HG03097 (cell line): ENCODE data around the gene FGF16.
"Not testable (repeated sequence)": the region's sequence is repeated elsewhere in the genome, so short reads cannot be mapped to it uniquely, and the experiment has no call there.

Experiments
- ATAC-seq: cut with Tn5 transposase; IDR thresholded peaks from one replicate; pipeline ENCODE4 v1.9.1; 2021; ENCODE audit not compliant: unreplicated experiment, low FRiP score

Gene FGF16

DNA sequence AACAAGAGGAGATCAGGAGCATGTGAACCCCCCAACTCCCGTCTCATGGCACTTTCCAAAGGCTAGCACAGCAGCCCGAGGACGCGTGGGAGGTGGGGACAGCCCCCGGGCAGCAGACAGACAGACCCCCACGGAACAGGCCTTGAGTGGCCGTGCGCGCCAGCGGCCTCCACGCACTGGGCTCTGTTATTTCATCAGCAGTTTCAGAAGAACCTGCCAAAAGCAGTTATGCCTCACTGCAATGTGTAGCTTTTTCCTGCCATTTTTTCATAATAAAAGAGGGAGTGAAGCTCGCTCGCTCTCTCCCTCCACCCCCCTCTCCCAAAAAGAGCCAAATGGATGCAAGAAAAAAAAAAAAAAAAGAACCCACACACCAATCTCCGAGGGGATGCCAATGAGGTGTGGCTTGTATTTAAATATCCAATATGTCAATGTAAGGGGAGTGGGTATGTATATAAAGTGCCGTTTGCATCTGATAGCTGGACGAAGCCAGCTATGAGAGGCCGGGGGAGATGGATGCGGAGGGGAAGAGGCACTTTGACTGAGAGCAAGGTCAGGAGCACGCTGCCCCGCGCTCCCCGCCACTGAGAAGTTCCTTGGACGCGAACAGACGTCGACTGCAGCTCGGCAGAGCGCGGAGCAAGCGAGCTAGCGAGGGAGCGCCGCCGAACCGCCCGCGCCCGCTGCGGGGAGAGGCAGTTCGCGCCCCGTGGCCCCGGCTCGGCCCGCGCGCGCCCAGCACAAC is at the start of gene FGF16:
Gene FGF16 (plus strand): TSS at position 482 of the 745 bp plus-strand sequence. CDS start 286 bp downstream, outside the sequence.
- no peak for ATAC-seq

DNA sequence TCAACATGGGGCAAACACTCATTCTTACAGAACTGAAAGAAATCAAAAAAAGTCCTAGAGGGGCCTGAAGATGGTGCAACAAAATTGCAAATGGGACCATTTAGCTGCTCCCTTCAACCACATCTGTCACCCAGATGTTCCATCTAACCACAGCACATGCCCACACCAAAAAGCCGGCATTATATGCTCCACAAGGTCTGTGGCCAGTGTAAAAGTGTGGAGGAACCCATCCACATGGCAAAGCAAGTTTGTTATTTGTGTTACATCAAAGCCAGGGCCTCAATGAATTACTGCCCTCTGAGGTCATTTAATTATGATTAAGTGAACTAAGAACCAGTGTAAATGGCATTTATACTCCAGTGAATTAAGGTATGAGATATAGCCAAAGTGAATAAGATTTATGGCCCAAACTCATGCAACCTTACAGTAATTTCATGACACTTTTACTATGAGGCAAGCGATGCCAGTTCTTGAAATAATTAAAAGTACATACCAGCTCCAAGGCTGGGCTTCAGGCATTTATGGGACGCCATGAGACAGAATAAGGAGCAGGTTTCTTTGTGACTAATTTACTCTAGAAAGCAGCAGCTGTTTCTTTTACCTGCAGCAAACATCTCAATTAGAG is 48.7 kb upstream of the FGF16 start:
- ATAC-seq, result no peak

DNA sequence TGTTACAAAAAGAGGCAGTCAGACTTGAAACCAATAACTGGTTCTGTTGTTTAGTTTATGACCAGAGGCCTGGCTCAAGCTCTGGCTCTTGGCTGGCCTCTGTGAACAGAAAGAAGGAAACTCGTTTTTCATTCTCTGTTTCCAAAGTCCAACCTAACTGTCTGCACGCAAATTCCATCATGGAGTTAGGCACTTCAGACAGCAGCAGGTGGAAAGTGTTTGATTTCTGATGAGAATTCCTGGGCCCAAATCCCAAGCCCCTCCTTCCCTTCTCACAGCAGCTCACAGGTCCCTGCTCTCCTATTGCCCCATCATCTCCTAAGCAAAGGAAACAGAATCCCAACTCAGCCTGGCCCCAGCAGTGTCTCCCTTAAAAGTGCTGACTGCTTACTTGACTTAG is 42.8 kb upstream of the FGF16 start:
- ATAC-seq, result no peak

DNA sequence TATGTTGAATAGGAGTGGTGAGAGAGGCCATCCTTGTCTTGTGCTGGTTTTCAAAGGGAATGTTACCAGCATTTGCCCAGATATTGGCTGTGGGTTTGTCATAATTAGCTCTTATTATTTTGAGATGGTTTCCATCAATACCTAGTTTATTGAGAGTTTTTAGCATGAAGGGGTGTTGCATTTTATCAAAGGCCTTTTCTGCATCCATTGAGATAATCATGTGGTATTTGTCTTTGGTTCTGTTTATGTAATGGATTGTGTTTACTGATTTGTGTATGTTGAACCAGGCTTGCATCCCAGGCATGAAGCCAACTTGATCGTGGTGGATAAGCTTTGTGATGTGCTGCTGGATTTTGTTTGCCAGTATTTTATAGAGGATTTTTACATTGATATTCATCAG is 39.4 kb upstream of the FGF16 start:
- not testable (repeated sequence) for ATAC-seq

DNA sequence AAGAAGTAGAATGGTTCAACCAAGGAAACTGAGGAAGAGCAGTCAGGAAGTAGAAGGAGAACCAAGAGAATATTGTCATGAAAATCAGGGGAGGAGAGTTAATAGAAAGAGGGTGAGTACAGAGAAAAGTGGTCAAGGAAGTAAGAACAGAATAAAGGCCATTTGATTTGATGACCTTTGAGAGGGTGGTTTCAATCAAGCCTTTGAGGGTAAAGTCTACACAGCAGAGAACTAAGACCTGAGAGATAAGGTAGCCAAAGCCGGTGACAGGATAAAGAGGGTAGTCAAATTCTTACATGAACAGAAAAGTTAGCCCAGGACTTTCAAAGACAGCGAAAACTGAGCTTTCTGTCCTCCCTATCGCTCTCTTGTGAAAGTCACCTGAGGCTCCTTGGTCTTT is 34.6 kb upstream of the FGF16 start:
- no peak for ATAC-seq

DNA sequence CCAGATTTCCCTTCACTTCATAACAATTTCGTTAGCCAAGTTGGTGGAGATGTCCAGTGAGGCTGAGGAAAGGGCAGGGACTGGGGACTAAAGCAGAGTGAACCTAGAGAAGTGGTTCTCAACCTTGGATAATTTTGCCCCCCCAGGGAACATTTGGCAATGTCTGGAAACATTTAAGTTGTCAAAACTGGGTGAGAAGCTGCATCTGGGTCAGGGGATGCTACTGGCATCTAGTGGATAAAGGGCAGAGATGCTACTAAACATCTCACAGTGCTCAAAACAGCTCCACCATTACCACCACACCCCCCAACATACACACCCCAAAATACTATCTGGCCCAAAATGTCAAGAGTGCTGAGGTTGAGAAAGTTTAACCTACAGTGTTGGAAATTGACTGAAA is 32.0 kb upstream of the FGF16 start:
- no peak for ATAC-seq

GRCh38 chrX:77415882-77416281 is 31.3 kb upstream of the FGF16 start:
- no peak for ATAC-seq

DNA sequence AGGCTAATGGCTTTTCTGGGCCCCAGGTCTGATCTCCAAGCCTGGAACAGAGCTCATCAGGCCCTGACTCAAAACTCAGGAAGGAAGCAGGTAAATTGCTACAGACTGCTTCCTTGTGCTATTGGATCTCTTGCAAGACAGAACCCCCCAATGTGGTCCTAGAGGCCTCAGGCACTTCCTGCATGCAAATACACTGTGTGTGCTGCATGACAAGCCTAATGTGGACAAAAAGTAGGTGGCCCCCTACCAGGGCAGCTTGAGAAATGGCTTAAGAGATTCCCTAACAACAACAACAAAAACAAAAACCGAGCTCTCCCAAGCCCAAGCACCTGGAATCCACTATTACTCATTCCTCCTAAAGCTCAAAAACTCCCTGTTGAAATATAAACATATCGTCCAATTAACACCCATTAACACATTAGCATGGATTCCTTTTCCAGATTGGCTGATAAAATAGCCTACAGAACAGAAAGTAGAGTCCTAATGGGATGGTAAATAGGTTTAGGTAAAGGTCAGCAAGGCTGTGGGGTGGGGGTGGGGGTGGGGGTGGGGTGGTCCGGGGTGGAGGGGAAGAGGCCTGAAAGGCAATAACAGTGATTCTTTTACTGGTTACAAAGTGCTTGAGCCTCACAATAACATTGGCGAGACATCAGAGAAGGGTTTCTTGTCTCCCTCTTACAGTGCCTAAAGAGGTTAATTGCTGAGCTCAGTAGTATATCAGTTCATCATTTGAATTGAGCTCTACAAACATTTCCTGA is 24.1 kb upstream of the FGF16 start:
- ATAC-seq, result no peak

DNA sequence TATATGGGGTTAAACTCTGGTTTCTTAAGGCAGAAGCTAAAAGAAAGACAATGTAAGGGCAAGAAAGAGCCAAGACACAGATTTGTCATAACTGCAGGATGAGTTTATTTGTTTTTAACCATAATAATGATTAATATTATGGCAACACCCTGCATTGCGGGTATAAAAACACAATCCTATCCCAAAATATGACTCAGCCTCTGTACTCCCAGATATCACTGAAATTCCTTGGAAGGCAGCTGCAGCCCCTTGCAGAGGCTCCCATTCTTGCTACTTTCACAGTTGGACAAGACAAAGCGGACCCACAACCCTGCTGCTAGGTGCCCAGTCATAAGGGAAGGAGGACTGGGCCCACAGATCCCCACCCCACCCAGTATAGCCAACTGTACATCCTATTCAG is 20.4 kb upstream of the FGF16 start:
- ATAC-seq, result no peak

DNA sequence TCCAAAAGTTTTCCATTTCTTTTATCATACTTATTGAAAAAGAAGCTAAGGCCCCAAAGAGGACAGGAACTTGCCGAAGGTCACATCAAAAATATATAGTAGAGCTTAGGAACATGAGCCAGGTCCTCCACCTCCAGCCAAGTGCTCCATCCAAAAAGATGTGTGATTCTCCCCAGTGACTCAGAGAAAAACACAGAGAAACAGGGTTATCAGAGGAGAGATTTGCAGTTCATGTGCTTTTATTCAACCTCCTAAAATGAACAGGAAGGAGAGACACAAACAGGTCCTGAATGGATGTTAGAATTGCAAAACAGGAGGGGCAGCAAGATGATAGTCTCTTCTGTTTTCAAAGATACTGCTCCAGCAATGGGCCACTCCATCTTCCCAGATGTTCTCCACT is 19.6 kb upstream of the FGF16 start:
- ATAC-seq, result no peak

GRCh38 chrX:77428551-77428950 is 18.6 kb upstream of the FGF16 start:
- no peak for ATAC-seq

- no peak for ATAC-seq
Measured at GRCh38 chrX:77431227-77431626, 16.0 kb upstream of the FGF16 start.

DNA sequence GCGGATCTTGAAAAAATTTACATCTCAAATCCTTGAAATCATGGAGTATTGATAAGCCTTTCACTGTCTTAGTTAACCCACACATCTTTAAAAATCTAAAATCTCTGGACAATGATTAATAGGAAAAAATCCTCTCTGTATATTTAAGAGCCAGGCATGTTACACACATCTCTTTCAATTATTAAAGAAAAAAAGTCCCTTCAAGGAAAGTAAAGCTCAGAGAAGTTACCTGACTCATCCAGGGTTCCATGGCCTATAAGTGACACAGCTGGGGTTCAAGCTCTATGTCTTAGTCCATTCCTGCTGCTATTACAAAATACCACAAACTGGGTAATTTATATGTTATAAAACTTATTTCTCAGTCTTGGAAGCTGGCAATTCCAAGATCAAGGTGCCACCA is 14.2 kb upstream of the FGF16 start:
- no peak for ATAC-seq

- ATAC-seq, result no peak
Measured at GRCh38 chrX:77434962-77435361, 12.2 kb upstream of the FGF16 start.

DNA sequence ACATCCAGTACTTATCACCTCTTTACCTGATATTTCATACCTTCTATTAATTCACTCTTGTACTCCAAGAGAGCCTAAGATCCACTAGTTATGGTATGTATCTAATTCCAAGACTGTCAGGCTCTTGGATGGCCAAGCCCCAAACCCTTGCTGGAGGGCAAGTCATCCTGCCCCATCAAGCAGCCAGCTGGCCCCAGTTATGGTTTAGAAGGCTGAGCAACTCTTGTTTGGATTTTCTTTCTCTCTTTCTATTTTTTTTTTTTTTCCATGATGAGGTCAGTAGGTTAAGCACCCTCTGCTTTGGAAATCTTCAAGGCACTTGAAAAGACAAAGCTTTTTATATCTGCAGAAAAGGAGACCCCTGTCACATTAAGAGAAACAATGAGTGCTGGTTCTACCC is 10.9 kb upstream of the FGF16 start:
- ATAC-seq, result no peak

DNA sequence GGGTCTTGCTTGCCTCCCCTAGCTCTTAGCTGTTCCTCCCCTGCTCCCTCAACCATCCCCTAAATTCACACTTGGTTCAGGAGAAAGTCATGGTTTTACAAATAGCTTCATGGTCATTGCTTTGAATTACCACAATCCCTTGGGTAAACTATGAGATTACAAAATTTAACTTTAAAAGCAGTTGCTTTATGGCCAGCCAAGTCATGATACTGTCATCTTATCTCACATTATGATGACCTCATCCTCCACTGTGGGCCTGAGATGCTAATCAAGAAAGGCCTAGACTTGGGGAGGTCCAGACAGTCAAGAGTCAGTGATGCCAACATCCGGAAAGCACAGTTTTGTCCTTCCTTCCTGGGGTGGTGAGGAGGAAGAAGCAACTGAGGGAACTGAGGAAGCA is 10.5 kb upstream of the FGF16 start:
- ATAC-seq, result no peak

DNA sequence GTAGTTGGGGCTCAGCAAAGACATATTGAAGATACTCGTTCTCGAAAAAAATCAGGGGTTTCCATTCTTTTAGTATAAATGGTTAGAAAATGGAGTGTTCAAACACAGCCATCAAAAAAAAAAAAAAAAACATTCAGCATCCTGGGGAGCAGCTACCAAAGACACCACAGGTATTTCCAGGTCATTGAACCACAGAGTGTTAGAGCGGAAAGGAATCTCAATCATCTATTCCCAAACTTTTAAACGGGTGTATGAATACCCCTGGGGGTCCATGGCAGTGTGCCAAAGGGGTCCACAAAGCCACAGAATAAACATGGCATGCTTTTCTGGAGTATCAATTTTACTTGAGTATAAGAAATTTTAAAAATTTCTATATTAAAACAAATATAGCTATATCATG is 6.9 kb upstream of the FGF16 start:
- ATAC-seq, result no peak

DNA sequence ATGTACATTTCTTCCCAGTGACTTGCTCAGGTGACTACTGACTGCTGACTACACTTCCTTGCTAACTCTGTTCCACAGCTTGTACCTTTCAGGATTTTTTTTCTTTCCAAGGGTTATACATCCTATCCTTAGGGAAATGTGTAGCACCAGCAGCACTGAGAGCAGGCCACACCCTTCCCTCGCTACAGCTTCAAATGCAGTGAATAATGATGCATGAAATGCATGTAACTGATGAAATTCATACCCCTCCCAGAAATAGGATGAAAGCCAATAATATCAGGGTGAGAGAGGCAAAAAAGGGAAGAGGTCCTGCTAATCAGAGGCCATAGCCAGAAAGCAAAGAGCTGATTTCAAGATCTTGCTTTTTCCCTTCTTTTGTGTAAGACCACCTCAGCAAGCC is 6.2 kb upstream of the FGF16 start:
- ATAC-seq, result no peak

DNA sequence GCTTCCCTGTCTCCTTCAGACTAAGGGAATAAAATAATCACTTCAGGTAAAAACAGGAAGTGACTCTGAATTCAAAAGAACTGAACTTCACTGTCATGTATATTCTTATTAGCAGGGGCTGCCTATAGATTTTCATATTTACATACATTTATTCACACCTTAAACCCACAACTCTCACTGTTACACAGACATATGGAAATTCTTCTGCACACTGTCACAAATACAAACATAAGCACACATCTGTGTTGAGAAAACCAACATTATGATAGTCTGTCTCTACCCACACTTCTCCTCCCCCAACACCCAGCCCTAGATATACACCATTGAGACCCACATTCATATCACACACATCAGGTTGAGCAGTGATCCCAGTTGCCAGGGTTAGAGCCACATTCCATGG is 5.7 kb upstream of the FGF16 start:
- ATAC-seq, result no peak

GRCh38 chrX:77442728-77443127 is 4.5 kb upstream of the FGF16 start:
- ATAC-seq, result no peak

- no peak for ATAC-seq
Measured at GRCh38 chrX:77444075-77444474, 3.1 kb upstream of the FGF16 start.

DNA sequence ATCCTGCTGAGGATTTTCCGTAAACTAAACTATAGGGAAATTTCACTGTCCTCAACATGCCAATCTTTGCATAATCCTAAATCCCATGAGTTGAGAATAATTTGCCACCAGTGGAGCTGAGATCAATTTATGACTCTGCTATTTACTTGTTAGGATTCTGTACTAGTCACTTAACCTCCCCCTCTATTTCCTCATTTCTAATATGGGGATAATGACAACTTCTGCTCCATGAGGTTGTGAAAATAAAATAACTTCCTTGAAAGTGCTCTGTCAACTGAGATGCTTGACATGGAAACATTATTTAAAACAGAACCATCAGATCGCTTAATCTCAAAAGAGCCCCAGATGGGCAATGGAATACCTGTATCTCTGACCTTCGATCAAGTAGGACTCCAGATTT is 2.6 kb upstream of the FGF16 start:
- ATAC-seq, result no peak
